ENCODE measurements around the gene FEN1. TPM values are rescaled to one million over a fixed set of nuclear protein-coding genes. Genes with fewer than 3 reads are reported as not detected.

FEN1 gene
- polyA plus RNA-seq, 1 experiment: 13.2 TPM

DNA sequence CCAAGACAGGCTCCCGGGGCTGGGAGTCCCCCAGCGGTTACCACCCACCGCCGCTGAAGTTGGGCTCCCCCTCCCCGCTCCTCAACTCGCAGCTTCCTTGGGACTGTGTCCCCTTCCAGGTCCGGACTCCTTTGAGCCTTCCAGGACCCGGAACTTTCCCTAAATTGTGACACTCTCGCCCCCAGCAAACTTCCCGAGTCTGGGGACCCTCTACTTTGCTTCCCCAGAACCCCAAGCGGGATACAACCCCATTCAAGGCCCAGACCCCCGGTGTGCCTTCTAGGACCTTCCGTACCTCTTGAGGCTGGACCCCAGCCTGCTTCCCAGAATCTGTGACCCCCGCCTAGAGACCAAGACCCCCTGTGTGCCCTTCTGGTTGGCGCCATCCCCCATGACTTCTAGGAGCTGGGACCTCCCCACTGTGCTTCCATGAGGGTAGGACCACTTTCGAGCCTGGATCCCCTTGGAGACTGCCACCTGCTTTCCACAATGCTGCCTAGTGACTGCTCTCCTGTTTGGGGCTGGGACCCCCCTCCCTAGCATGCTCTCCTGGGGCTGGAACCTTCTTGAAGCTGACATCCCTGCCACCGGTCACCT is 39.7 kb upstream of the FEN1 start:
- Histone ChIP-seq H3K36me3 (ENCODE audit: control insufficient read depth, insufficient read depth, low read length) (no peaks in the 10 kb centered on the region), H3K27me3 (ENCODE audit: control insufficient read depth, insufficient read depth, low read length) (no peaks in the 10 kb centered on the region; the same call in 1 of the 2 replicates), H3K4me3 (ENCODE audit: low read depth, low read length) (peak overlapping the region; percentile 25)
- POLR2A ChIA-PET: no interaction called here
- DNase-seq (ENCODE audit: low read depth): no peak
- CTCF ChIA-PET: interaction anchor here (0.7 to 2.1 kb wide), 13 partner anchors 8 to 355 kb away, joined by 3 to 5 read pairs (median 3); no protein-coding TSS in a partner anchor
- TF ChIP-seq, protein P1, sequence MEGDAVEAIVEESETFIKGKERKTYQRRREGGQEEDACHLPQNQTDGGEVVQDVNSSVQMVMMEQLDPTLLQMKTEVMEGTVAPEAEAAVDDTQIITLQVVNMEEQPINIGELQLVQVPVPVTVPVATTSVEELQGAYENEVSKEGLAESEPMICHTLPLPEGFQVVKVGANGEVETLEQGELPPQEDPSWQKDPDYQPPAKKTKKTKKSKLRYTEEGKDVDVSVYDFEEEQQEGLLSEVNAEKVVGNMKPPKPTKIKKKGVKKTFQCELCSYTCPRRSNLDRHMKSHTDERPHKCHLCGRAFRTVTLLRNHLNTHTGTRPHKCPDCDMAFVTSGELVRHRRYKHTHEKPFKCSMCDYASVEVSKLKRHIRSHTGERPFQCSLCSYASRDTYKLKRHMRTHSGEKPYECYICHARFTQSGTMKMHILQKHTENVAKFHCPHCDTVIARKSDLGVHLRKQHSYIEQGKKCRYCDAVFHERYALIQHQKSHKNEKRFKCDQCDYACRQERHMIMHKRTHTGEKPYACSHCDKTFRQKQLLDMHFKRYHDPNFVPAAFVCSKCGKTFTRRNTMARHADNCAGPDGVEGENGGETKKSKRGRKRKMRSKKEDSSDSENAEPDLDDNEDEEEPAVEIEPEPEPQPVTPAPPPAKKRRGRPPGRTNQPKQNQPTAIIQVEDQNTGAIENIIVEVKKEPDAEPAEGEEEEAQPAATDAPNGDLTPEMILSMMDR (IDR thresholded peaks at IDR 0.05; ENCODE audit: insufficient read depth, low read depth, low read length): no peak

DNA sequence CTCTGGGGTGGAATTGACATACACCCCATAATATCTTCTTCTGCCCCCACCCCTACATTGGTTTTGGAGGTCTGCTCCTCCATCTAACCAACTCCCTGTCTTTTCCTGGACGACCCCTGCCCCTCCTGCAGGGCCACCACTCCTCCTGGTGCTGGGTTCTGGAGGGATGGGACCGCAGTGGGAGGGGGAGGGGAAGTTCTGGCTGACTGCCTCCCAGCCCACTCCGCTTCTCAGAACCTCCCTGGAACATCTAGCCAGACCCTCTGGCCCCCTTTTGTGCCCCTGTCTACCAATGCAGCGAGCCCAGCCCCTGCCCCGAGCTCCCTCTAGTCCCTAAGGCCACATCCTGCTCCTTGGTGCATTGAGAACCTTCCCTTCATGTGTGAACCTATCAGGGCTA is 39.0 kb upstream of the FEN1 start:
- TF ChIP-seq, protein P1 (IDR thresholded peaks at IDR 0.05; ENCODE audit: insufficient read depth, low read depth, low read length): no peak
- no peaks in the 10 kb centered on the region for H3K36me3 ChIP-seq (ENCODE audit: control insufficient read depth, insufficient read depth, low read length)
- ChIA-PET POLR2A (no interaction called here), CTCF (interaction anchor here (0.7 to 2.1 kb wide), 12 partner anchors 8 to 354 kb away, joined by 3 to 5 read pairs (median 3); no protein-coding TSS in a partner anchor)
- H3K4me3 ChIP-seq (ENCODE audit: low read depth, low read length): no peak overlapping the region
- no peak for DNase-seq (ENCODE audit: low read depth)
- H3K27me3 ChIP-seq (ENCODE audit: control insufficient read depth, insufficient read depth, low read length): no peaks in the 10 kb centered on the region; the same call in 1 of the 2 replicates

DNA sequence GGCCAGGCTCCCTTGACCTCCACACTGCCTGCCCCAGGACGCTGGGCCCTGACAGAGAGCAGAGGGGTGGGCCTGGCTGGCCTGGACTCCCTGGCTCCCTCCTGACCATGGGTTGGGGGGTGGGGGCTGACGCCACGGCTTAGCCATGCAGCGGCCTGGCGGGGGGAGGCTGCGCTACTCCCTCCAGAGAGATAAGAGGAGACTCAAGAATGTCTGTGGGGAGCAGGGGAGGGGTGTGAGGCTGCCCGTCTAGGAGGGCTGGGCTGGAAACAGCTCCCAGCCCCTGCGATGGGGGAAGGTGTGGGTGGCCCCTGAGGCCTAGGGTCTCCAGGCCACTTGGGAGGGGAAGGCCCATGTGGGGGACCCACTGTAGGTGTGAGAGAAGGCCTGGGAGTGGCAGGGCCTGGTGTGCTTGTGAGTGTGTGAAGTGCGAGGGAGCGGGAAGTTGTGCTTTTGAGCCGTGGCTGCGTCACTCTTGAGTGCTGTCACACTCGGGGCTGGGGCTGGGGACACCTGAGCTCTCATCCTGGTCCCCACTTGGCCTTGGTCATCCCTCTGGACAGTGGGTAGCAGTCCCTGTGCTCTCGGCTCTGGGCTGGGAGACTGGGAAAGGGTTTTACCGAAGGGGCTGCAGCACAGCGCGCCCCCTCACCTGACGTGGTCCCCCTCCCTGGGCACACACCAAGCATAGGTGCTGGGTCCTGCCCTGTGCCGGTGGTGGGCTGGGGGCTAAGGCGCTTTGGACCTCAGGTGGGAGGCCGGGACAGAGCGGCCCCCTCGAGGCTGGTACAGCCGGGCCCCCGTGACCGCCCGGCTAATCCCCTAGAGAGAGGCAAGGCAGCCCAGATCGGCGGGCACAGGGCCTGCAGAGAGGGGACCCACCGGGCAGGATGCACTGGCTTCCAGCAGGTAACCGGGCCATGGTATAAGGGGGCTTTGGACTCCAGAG is 37.9 kb upstream of the FEN1 start:
- TF ChIP-seq, protein P1 (IDR thresholded peaks at IDR 0.05; ENCODE audit: insufficient read depth, low read depth, low read length): no peak
- CTCF ChIA-PET: interaction anchor here (0.7 to 2.1 kb wide), 5 partner anchors 11 to 116 kb away, joined by 3 to 5 read pairs (median 3); no protein-coding TSS in a partner anchor
- POLR2A ChIA-PET: no interaction called here
- Histone ChIP-seq H3K36me3 (ENCODE audit: control insufficient read depth, insufficient read depth, low read length) (no peaks in the 10 kb centered on the region), H3K4me3 (ENCODE audit: low read depth, low read length) (no peak overlapping the region), H3K27me3 (ENCODE audit: control insufficient read depth, insufficient read depth, low read length) (no peaks in the 10 kb centered on the region; the same call in 1 of the 2 replicates)
- DNase-seq (ENCODE audit: low read depth): no peak

DNA sequence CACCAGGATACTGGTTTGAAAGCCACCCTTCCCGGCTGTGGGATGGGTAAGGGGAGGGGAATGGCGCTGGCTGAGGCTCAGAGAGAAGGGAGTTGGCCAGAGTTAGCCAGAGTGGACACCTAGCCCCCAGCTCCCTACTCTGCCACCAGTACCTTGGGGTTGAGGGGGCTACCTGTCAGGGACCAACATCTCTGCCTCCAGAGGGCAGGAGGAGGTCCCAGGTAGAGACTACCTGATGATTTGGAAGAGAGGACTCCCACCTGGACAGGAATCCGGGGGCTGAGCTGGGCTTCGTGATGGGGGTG is 36.6 kb upstream of the FEN1 start:
- POLR2A ChIA-PET: no interaction called here
- TF ChIP-seq, protein P1 (IDR thresholded peaks at IDR 0.05; ENCODE audit: insufficient read depth, low read depth, low read length): no peak
- CTCF ChIA-PET: interaction anchor here (1.1 to 4.6 kb wide), 2 partner anchors 9 to 23 kb away, joined by 3 to 25 read pairs; no protein-coding TSS in a partner anchor
- no peak for DNase-seq (ENCODE audit: low read depth)
- Histone ChIP-seq H3K4me3 (ENCODE audit: low read depth, low read length) (no peak overlapping the region), H3K36me3 (ENCODE audit: control insufficient read depth, insufficient read depth, low read length) (no peaks in the 10 kb centered on the region), H3K27me3 (ENCODE audit: control insufficient read depth, insufficient read depth, low read length) (no peaks in the 10 kb centered on the region; the same call in 1 of the 2 replicates)
